Gastroesophageal sphincter (tissue), 3 donors: Measurements from ENCODE around the gene YTHDF1.

Experiments used
- POLR2A ChIP-seq, 2 donors: fragments of 450-650 bp; IDR thresholded peaks; one replicate each; pipeline ENCODE4 v1.6.1; 2017; ENCODE audit warnings: antibody characterized with exemption in 2 of 2, mild to moderate bottlenecking in 2 of 2, moderate library complexity in 1 of 2
- POLR2AphosphoS5 ChIP-seq: sonication (generic); formaldehyde crosslinking; IDR thresholded peaks from one replicate; pipeline ENCODE4 v1.6.1; 2017; ENCODE audit warnings: antibody characterized with exemption
- TF ChIP-seq, protein P1 (sequence below), 4 experiments: fragments of 200-600 bp in 2 of 4; fragments of 450-650 bp in 2 of 4; sonication (generic) in 1 of 4; IDR thresholded peaks; one replicate each; pipeline ENCODE4 v1.5.1; 2017 to 2019; ENCODE audit warnings: antibody characterized with exemption in 4 of 4, mild to moderate bottlenecking in 2 of 4, moderate library complexity in 2 of 4

- TF ChIP-seq POLR2AphosphoS5 = no peak
- TF ChIP-seq POLR2A (IDR thresholded peaks at IDR 0.05) = no peak
- TF ChIP-seq, protein P1, sequence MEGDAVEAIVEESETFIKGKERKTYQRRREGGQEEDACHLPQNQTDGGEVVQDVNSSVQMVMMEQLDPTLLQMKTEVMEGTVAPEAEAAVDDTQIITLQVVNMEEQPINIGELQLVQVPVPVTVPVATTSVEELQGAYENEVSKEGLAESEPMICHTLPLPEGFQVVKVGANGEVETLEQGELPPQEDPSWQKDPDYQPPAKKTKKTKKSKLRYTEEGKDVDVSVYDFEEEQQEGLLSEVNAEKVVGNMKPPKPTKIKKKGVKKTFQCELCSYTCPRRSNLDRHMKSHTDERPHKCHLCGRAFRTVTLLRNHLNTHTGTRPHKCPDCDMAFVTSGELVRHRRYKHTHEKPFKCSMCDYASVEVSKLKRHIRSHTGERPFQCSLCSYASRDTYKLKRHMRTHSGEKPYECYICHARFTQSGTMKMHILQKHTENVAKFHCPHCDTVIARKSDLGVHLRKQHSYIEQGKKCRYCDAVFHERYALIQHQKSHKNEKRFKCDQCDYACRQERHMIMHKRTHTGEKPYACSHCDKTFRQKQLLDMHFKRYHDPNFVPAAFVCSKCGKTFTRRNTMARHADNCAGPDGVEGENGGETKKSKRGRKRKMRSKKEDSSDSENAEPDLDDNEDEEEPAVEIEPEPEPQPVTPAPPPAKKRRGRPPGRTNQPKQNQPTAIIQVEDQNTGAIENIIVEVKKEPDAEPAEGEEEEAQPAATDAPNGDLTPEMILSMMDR (IDR thresholded peaks at IDR 0.05) = no peak
These were observed 41.5 kb downstream of the YTHDF1 start for GRCh38 chr20:63174309-63175037.
